Gastrocnemius medialis (tissue), 4 donors: ENCODE measurements around the gene SMARCE1.

Experiments used
- POLR2A ChIP-seq, 2 donors: fragments of 450-650 bp; IDR thresholded peaks; one replicate each; pipeline ENCODE4 v1.6.1; 2017; ENCODE audit warnings: antibody characterized with exemption in 2 of 2, mild to moderate bottlenecking in 2 of 2, moderate library complexity in 2 of 2
- TF ChIP-seq, protein P1 (sequence below), 5 experiments: fragments of 450-650 bp in 3 of 5; fragments of 200-600 bp in 2 of 5; sonication (generic) in 2 of 5; IDR thresholded peaks in 4 of 5; conservative IDR thresholded peaks in 1 of 5; 1 replicate in 4 of 5; 2 replicates in 1 of 5; pipeline ENCODE4 v1.5.1; 2016 to 2019; ENCODE audit warnings: antibody characterized with exemption in 5 of 5, mild to moderate bottlenecking in 3 of 5, moderate library complexity in 3 of 5

DNA sequence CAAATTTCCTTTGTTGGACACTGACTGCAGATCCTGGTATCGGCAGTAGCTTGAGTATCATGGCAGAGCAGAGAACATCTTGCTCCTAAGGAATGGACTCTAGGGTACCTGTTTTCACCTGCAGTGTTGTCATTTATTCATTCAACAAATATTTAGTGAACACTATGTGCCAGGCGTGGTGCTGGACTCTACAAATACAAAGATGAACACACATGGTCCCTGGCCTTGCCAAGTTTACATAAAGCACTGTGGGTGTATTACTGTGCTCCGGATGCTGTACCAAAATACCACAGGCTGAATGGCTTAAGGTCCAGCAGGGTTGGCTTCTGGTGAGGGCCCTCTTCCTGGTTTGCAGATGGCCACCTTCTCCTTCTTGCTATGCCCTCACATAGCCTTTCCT, 68.1 kb downstream of the SMARCE1 start:
- TF ChIP-seq POLR2A (IDR thresholded peaks at IDR 0.05): no peak
- TF ChIP-seq, protein P1, sequence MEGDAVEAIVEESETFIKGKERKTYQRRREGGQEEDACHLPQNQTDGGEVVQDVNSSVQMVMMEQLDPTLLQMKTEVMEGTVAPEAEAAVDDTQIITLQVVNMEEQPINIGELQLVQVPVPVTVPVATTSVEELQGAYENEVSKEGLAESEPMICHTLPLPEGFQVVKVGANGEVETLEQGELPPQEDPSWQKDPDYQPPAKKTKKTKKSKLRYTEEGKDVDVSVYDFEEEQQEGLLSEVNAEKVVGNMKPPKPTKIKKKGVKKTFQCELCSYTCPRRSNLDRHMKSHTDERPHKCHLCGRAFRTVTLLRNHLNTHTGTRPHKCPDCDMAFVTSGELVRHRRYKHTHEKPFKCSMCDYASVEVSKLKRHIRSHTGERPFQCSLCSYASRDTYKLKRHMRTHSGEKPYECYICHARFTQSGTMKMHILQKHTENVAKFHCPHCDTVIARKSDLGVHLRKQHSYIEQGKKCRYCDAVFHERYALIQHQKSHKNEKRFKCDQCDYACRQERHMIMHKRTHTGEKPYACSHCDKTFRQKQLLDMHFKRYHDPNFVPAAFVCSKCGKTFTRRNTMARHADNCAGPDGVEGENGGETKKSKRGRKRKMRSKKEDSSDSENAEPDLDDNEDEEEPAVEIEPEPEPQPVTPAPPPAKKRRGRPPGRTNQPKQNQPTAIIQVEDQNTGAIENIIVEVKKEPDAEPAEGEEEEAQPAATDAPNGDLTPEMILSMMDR (IDR thresholded peaks at IDR 0.05 in 4 of 5, conservative IDR thresholded peaks at IDR 0.05 in 1 of 5): no peak
